HG03103 (cell line): Measurements from ENCODE around the gene SPEM2.
"Not testable (repeated sequence)": the region's sequence is repeated elsewhere in the genome, so short reads cannot be mapped to it uniquely, and the experiment has no call there.

Experiments
- ATAC-seq: cut with Tn5 transposase; IDR thresholded peaks from one replicate; pipeline ENCODE4 v1.9.1; 2021; ENCODE audit warnings: low read depth; ENCODE audit not compliant: unreplicated experiment

SPEM2 gene

GRCh38 chr17:7468290-7468689, 42.9 kb downstream of the SPEM2 start:
- no peak for ATAC-seq

- no peak for ATAC-seq
Measured at GRCh38 chr17:7468804-7469389, 43.5 kb downstream of the SPEM2 start.

- not testable (repeated sequence) for ATAC-seq
Measured at GRCh38 chr17:7469843-7470242, 44.4 kb downstream of the SPEM2 start.

GRCh38 chr17:7470457-7470973, 45.1 kb downstream of the SPEM2 start:
- not testable (repeated sequence) for ATAC-seq

- ATAC-seq: no peak
Measured at GRCh38 chr17:7471729-7472128, 46.3 kb downstream of the SPEM2 start.

- ATAC-seq: not testable (repeated sequence)
Measured at GRCh38 chr17:7474767-7475166, 49.4 kb downstream of the SPEM2 start.

- no peak for ATAC-seq
Measured at GRCh38 chr17:7475764-7476422, 50.5 kb downstream of the SPEM2 start.

- ATAC-seq: no peak
Measured at GRCh38 chr17:7476494-7476893, 51.1 kb downstream of the SPEM2 start.

GRCh38 chr17:7476951-7477350, 51.5 kb downstream of the SPEM2 start:
- no peak for ATAC-seq
